Pancreas (tissue), 10 donors: ENCODE results near the gene ZNF407. TPM values are rescaled to one million over a fixed set of nuclear protein-coding genes. Genes with fewer than 3 reads are reported as not detected.
A peak's percentile ranks its signal among the peaks of the same experiment; 100 is the strongest.

Experiments used
- ATAC-seq, 4 donors: fragments of 200-7000 bp; cut with Tn5 transposase; one replicate each; pipeline versions ENCODE4 v1.8.0 to v1.9.1; 2020; ENCODE audit warnings: mild to moderate bottlenecking in 4 of 4, moderate library complexity in 4 of 4
- DNase-seq, 6 donors: peaks; one replicate each; pipeline ENCODE4 v3.0.0-alpha.2; 2020
- FAIRE-seq: peaks from 2 replicates; lab custom pipeline; 2012; peaks lifted over from hg19 to GRCh38; lab: Jason Lieb, UNC
- H3K27ac ChIP-seq, 4 donors: fragments of 200-600 bp; sonication (generic); 1 replicate in 3 of 4; 2 replicates in 1 of 4; pipeline versions ENCODE4 v1.5.0 to v1.8.0; 2020
- H3K27me3 ChIP-seq, 4 donors: fragments of 200-600 bp; one replicate each; pipeline ENCODE4 v1.8.0; 2021
- H3K36me3 ChIP-seq, 3 donors: fragments of 200-600 bp; sonication (generic) in 1 of 3; one replicate each; pipeline versions ENCODE4 v1.5.0 to v1.8.0; 2020 to 2021
- H3K4me1 ChIP-seq, 3 donors: fragments of 200-600 bp; one replicate each; pipeline ENCODE4 v1.8.0; 2021
- H3K4me3 ChIP-seq, 4 donors: fragments of 200-600 bp; sonication (generic) in 2 of 4; one replicate each; pipeline versions ENCODE4 v1.5.0 to v1.8.0; 2020 to 2021
- H3K9me3 ChIP-seq, 4 donors: fragments of 200-600 bp; one replicate each; pipeline ENCODE4 v1.8.0; 2021
- WGBS, 2 donors: extraction: QIAGEN DNeasy Blood & Tissue Kit; methylation state at CpG; one replicate each; pipeline ENCODE4 v1.1.7; 2013; 5-methylcytosine and 5-hydroxymethylcytosine counted together
- intact Hi-C, 3 donors: fragments of 100-400 bp; cut with DNase I; formaldehyde crosslinking; loops; one replicate each; pipeline versions ENCODE4 v1.11.1 to v1.14.2; 2022
- polyA plus RNA-seq, 2 donors: library from polyadenylated mRNA; stranded (reverse); fragments of 200-250 nt; gene quantifications; one replicate each; pipeline ENCODE4 v1.2.3, GENCODE V29; 2013
- total RNA-seq, 6 donors: library from RNA; stranded (reverse); fragmentation: NEBNext Ultra II Directional in 4 of 6; extraction: Animal tissue kit (Norgen Biotek cat#: 25700) in 4 of 6; gene quantifications; one replicate each; pipeline versions ENCODE4 v1.2.1 to v1.2.4, GENCODE V29; 2021 to 2023
- TF ChIP-seq, protein P1 (sequence below), 4 donors: fragments of 200-600 bp; sonication (generic) in 3 of 4; IDR thresholded peaks; one replicate each; pipeline versions ENCODE4 v1.5.0 to v1.8.0; 2021; ENCODE audit warnings: antibody characterized with exemption in 4 of 4
- donor health status: healthy with polysubstance abuse.
- donor health status: DM: no; HTN: no; CAD: no; lungs with moderate emphysema.
- donor health status: DM: no; HTN: no; CAD: no.
- donor health status: control.
- donor health status: control.
- donor health status: Bipolar disorder and iron deficiency.
- donor health status: DM: yes; HTN: yes; CAD: no.
- donor health status: DM: no; HTN: no; CAD: no.
- donor health status: DM: no; HTN: no; CAD: no.
- donor health status: DM: yes; HTN: yes; CAD: no.

ZNF407 gene
- total and polyA plus RNA-seq, 8 donors, result 2.7 to 10.0 (median 4.9) TPM

DNA sequence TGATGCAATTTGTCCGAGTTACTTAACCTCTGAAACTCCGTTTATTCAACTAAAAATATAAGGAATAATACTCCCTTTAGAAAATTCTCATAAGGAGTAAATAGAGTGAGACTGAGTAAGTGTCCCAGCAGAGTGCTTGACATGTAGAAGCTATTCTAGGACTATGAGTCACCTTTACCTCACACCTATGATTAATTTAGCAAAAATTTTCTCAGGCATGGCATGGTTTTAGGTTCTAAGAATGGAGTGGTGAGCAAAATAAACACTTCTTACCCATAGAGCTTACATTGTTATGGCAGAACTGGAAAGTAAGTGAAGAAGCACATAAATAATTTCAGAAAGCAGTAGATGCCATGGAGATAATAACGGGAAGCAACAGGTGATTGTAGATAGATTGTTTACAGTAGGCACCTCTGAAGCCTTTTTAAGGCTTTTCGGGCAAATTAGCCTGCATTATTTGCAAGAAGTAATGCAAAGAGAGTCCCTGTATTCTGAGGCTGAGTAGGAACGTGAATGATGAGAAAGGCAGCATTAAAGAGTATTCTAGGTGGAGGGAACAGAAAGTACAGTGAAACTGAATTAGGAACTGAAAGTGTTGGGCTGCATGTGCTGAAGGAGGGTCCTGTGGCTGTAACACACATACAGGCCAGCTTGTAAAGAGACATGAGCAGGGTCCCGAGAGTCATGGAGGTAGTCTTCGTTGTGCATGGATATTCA lies 209.2 kb downstream of the ZNF407 start:
- FAIRE-seq, result no peak
- Histone ChIP-seq H3K4me3 (no peak overlapping the region), H3K4me1 (peaks cover 0 to 7% (median 4%) of the 10 kb centered on the region in 3 donors), H3K36me3 (no peaks in the 10 kb centered on the region), H3K9me3 (no peaks in the 10 kb centered on the region), H3K27me3 (no peaks in the 10 kb centered on the region), H3K27ac (peak overlapping the region in 1 of 4 donors; percentile 13)
- intact Hi-C loops, result no loop called here
- no peak for DNase-seq
- WGBS, 2 donors, result 88 to 92% methylated on average over 7 of the region's 7 CpGs
- TF ChIP-seq, protein P1, sequence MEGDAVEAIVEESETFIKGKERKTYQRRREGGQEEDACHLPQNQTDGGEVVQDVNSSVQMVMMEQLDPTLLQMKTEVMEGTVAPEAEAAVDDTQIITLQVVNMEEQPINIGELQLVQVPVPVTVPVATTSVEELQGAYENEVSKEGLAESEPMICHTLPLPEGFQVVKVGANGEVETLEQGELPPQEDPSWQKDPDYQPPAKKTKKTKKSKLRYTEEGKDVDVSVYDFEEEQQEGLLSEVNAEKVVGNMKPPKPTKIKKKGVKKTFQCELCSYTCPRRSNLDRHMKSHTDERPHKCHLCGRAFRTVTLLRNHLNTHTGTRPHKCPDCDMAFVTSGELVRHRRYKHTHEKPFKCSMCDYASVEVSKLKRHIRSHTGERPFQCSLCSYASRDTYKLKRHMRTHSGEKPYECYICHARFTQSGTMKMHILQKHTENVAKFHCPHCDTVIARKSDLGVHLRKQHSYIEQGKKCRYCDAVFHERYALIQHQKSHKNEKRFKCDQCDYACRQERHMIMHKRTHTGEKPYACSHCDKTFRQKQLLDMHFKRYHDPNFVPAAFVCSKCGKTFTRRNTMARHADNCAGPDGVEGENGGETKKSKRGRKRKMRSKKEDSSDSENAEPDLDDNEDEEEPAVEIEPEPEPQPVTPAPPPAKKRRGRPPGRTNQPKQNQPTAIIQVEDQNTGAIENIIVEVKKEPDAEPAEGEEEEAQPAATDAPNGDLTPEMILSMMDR (IDR thresholded peaks at IDR 0.05), result no peak
- peak in 3 of 4 donors; percentile 61 to 89 (median 85) for ATAC-seq

DNA sequence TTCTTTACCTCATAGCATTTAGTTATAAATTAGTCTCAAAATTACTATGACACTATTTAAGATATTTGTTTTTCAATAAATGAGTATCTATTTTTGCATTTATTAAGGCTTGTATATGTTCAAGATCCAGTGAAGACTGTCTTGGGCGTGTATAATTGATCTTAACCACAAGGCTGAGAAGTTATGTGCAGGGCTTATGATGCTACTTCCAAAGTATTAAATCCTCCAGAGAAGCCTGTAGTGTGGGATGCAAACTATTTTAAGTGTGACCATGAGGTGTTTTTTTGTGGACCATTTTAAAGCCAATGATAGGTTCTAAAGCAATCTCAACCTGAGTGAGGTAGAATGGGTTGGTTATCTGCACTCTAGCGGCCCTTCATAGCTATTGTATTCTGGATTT lies 219.9 kb downstream of the ZNF407 start:
- no peaks in the 10 kb centered on the region for H3K9me3 ChIP-seq
- no peaks in the 10 kb centered on the region for H3K36me3 ChIP-seq
- FAIRE-seq (no peak), ATAC-seq (no peak), DNase-seq (no peak)
- no peaks in the 10 kb centered on the region for H3K27me3 ChIP-seq
- no peak overlapping the region for H3K4me3 ChIP-seq
- TF ChIP-seq, protein P1 (IDR thresholded peaks at IDR 0.05), result no peak
- intact Hi-C loops, result no loop called here
- no peaks in the 10 kb centered on the region for H3K4me1 ChIP-seq
- WGBS, 2 donors, result 97 to 99% methylated on average over 2 of the region's 2 CpGs
- H3K27ac ChIP-seq, result no peak overlapping the region

DNA sequence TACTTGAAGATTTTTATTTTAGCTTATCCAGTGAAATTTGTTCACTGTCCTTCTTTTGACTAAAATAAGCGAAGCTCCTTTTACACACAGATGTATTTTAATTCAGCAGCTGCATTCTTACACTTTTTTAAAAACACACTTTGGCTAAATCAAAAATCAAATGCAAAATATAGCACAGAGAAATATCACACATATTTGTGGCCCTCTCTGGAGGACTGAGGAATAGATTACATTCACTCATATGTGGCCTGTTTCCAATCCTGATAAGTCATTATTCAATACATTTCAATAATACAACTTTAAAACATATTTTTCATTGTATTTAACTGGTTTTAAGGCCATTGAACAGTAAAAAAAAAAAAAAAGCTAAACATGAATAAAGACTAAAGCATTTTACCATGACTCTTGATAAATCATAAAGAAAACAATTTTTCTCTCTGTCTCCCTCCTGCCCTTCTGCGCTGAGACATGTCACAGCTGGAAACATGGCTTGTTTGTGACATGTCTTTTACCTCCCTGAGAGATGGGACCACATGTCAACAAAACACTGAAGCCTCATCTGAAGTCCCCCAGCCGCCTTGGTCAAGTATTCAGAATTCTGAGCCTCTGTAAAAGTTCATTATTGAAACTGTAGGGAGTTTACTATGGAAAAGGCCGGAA lies 221.0 kb downstream of the ZNF407 start:
- intact Hi-C loops, result no loop called here
- no peaks in the 10 kb centered on the region for H3K4me1 ChIP-seq
- FAIRE-seq (no peak), ATAC-seq (no peak), DNase-seq (no peak)
- WGBS, 2 donors, result 95 to 97% methylated on average over 4 of the region's 4 CpGs
- no peak overlapping the region for H3K27ac ChIP-seq
- no peaks in the 10 kb centered on the region for H3K27me3 ChIP-seq
- TF ChIP-seq, protein P1 (IDR thresholded peaks at IDR 0.05), result no peak
- no peak overlapping the region for H3K4me3 ChIP-seq
- H3K36me3 ChIP-seq, result no peaks in the 10 kb centered on the region
- H3K9me3 ChIP-seq, result no peaks in the 10 kb centered on the region

GRCh38 chr18:74819433-74820059 lies 221.9 kb downstream of the ZNF407 start:
- DNase-seq, result no peak
- Histone ChIP-seq H3K27me3 (no peaks in the 10 kb centered on the region), H3K9me3 (no peaks in the 10 kb centered on the region), H3K36me3 (no peaks in the 10 kb centered on the region), H3K4me1 (no peaks in the 10 kb centered on the region), H3K27ac (no peak overlapping the region), H3K4me3 (no peak overlapping the region)
- no peak for FAIRE-seq
- WGBS, 2 donors, result 88 to 89% methylated on average over 7 of the region's 7 CpGs
- TF ChIP-seq, protein P1 (IDR thresholded peaks at IDR 0.05), result no peak
- intact Hi-C loops, result no loop called here
- ATAC-seq, result peak in 1 of 4 donors; percentile 35
